ENCODE data around the gene FLCN.
A peak's percentile ranks its signal among the peaks of the same experiment; 100 is the strongest.

FLCN gene

DNA sequence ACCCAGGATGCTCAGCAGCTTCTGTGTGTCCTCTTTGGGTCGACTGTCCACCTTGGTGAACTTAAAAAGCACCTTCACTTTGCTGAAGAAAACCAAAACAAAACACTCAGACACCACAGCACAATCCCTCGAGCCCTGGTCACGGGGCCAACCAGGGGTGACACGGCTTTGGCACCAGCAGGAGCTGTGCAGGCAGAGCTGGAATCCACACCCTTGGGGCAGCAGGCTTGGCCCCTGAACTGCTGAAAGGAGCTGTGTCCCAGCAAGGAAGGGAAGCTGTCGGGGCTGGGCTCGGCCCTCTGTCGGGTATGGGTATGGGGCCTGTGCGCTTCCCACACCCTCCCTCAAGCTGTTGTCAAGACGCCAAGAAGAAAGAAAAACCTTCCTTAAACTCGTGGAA lies 23.2 kb downstream of the FLCN start:
- Histone ChIP-seq H3K36me3 (ENCODE audit: low read length) (no peaks in the 10 kb centered on the region), H3K27ac (ENCODE audit: low read depth, low read length) (no peak overlapping the region), H3K9me2 (replicated peaks; ENCODE audit: insufficient read depth, low read length) (no peaks in the 10 kb centered on the region), H3K9ac (ENCODE audit: low read length) (no peak overlapping the region), H3K79me2 (ENCODE audit: insufficient read depth, low read length) (no peaks in the 10 kb centered on the region), H3K4me2 (ENCODE audit: low read depth, low read length, poor library complexity, severe bottlenecking) (no peak overlapping the region), H2AFZ (ENCODE audit: low read depth, low read length, severe bottlenecking) (no peak overlapping the region), H4K20me1 (ENCODE audit: low read depth, low read length) (no peaks in the 10 kb centered on the region), H3K9me3 (ENCODE audit: insufficient read depth, low read length) (no peaks in the 10 kb centered on the region), H3K27me3 (ENCODE audit: low read length) (no peaks in the 10 kb centered on the region), H3F3A (ENCODE audit: insufficient read depth) (no peaks in the 10 kb centered on the region; the same call in 1 of the 2 replicates), H3K4me3 (ENCODE audit: insufficient read depth, low read length, poor library complexity, severe bottlenecking) (no peak overlapping the region)
- TF ChIP-seq, protein P1, sequence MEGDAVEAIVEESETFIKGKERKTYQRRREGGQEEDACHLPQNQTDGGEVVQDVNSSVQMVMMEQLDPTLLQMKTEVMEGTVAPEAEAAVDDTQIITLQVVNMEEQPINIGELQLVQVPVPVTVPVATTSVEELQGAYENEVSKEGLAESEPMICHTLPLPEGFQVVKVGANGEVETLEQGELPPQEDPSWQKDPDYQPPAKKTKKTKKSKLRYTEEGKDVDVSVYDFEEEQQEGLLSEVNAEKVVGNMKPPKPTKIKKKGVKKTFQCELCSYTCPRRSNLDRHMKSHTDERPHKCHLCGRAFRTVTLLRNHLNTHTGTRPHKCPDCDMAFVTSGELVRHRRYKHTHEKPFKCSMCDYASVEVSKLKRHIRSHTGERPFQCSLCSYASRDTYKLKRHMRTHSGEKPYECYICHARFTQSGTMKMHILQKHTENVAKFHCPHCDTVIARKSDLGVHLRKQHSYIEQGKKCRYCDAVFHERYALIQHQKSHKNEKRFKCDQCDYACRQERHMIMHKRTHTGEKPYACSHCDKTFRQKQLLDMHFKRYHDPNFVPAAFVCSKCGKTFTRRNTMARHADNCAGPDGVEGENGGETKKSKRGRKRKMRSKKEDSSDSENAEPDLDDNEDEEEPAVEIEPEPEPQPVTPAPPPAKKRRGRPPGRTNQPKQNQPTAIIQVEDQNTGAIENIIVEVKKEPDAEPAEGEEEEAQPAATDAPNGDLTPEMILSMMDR (IDR thresholded peaks at IDR 0.05; ENCODE audit: insufficient read depth, low read length, poor library complexity, severe bottlenecking): no peak
- TF ChIP-seq EZH2phosphoT487 (conservative IDR thresholded peaks at IDR 0.05; ENCODE audit: low read length): no peak

- Histone ChIP-seq H3K79me2 (ENCODE audit: insufficient read depth, low read length) (peaks cover 22% of the 10 kb centered on the region), H3K4me2 (ENCODE audit: low read depth, low read length, poor library complexity, severe bottlenecking) (no peak overlapping the region), H3F3A (ENCODE audit: insufficient read depth) (peaks cover 16% of the 10 kb centered on the region; the same call in 1 of the 2 replicates), H3K9me3 (ENCODE audit: insufficient read depth, low read length) (no peaks in the 10 kb centered on the region), H4K20me1 (ENCODE audit: low read depth, low read length) (no peaks in the 10 kb centered on the region), H3K9me2 (replicated peaks; ENCODE audit: insufficient read depth, low read length) (no peaks in the 10 kb centered on the region), H3K4me3 (ENCODE audit: insufficient read depth, low read length, poor library complexity, severe bottlenecking) (no peak overlapping the region), H2AFZ (ENCODE audit: low read depth, low read length, severe bottlenecking) (no peak overlapping the region), H3K27me3 (ENCODE audit: low read length) (no peaks in the 10 kb centered on the region), H3K27ac (ENCODE audit: low read depth, low read length) (no peak overlapping the region), H3K9ac (ENCODE audit: low read length) (no peak overlapping the region), H3K36me3 (ENCODE audit: low read length) (no peaks in the 10 kb centered on the region)
- TF ChIP-seq, protein P1 (IDR thresholded peaks at IDR 0.05; ENCODE audit: insufficient read depth, low read length, poor library complexity, severe bottlenecking): no peak
- no peak for TF ChIP-seq EZH2phosphoT487 (conservative IDR thresholded peaks at IDR 0.05; ENCODE audit: low read length)
Measured at GRCh38 chr17:17207998-17208397, 29.0 kb downstream of the FLCN start.

DNA sequence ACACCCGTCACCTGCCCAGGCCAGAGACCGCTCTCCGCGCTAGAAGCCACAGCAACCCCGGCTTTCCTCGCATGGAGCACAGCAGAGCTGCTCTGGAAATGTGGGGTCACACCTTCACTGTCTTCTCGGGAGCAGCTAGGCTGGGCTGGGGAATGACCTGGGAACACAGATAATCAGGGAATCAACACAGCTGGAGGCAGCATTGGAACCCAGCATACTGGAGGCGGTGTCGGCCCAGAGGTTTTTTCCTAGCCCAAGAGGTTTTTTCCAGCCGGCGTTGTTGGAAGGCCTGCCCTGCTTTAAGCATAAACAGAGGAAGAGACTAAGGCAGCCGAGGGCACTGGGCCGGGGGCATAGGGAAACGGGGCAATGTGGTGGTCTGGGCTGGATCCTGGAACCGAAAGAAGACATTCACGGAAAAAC lies 30.0 kb downstream of the FLCN start:
- Histone ChIP-seq H4K20me1 (ENCODE audit: low read depth, low read length) (no peaks in the 10 kb centered on the region), H3K9me2 (replicated peaks; ENCODE audit: insufficient read depth, low read length) (no peaks in the 10 kb centered on the region), H3K9ac (ENCODE audit: low read length) (no peak overlapping the region), H3F3A (ENCODE audit: insufficient read depth) (peaks cover 16% of the 10 kb centered on the region; the same call in 1 of the 2 replicates), H3K4me2 (ENCODE audit: low read depth, low read length, poor library complexity, severe bottlenecking) (no peak overlapping the region), H3K36me3 (ENCODE audit: low read length) (no peaks in the 10 kb centered on the region), H3K4me3 (ENCODE audit: insufficient read depth, low read length, poor library complexity, severe bottlenecking) (no peak overlapping the region), H3K27me3 (ENCODE audit: low read length) (no peaks in the 10 kb centered on the region), H2AFZ (ENCODE audit: low read depth, low read length, severe bottlenecking) (no peak overlapping the region), H3K9me3 (ENCODE audit: insufficient read depth, low read length) (no peaks in the 10 kb centered on the region), H3K79me2 (ENCODE audit: insufficient read depth, low read length) (peaks cover 22% of the 10 kb centered on the region), H3K27ac (ENCODE audit: low read depth, low read length) (0 out of 2 replicates have a peak overlapping the region, but pooled peaks have one; percentile 74)
- TF ChIP-seq, protein P1 (IDR thresholded peaks at IDR 0.05; ENCODE audit: insufficient read depth, low read length, poor library complexity, severe bottlenecking): no peak
- TF ChIP-seq EZH2phosphoT487 (conservative IDR thresholded peaks at IDR 0.05; ENCODE audit: low read length): no peak
